HG03521 (cell line): Measurements from ENCODE around the gene DLAT.
"Not testable (repeated sequence)": the region's sequence is repeated elsewhere in the genome, so short reads cannot be mapped to it uniquely, and the experiment has no call there.

ENCODE experiments used
- ATAC-seq: cut with Tn5 transposase; IDR thresholded peaks from one replicate; pipeline ENCODE4 v1.9.1; 2021; ENCODE audit warnings: mild to moderate bottlenecking, moderate library complexity; ENCODE audit not compliant: unreplicated experiment

The DLAT gene

DNA sequence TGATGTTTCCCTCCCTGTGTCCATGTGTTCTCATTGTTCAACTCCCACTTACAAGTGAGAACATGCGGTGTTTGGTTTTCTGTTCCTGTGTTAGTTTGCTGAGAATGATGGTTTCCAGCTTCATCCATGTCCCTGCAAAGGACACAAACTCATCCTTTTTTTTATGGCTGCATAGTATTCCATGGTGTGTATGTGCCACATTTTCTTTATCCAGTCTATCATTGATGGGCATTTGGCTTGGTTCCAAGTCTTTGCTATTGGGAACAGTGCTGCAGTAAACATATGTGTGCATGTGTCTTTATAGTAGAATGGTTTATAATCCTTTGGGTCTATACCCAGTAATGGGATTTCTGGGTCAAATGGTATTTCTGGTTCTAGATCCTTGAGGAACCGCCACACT is 21.4 kb downstream of the DLAT start:
- not testable (repeated sequence) for ATAC-seq

- not testable (repeated sequence) for ATAC-seq
Measured at GRCh38 chr11:112048256-112048655, 23.0 kb downstream of the DLAT start.

DNA sequence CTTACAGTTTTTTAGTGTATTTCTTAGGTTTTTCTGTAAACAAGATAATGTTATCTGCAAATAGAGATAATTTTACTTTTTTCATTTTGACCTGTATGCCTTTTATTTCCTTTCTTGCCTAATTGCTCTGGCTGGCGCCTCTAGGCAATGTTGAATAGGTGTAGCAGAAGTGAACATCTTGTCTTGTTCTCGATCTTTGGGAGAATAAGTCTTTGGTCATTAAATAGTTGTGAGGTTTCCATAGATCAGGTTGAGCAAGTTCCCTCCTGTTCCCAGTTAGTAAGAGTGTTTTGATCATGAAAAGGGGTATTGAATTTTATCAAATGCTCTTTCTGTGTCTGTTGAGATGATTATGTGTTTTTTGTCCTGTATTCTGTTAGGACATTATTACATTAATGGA is 24.6 kb downstream of the DLAT start:
- ATAC-seq, result no peak

- peak; percentile 83 for ATAC-seq
Measured at GRCh38 chr11:112050721-112051120, 25.5 kb downstream of the DLAT start.

DNA sequence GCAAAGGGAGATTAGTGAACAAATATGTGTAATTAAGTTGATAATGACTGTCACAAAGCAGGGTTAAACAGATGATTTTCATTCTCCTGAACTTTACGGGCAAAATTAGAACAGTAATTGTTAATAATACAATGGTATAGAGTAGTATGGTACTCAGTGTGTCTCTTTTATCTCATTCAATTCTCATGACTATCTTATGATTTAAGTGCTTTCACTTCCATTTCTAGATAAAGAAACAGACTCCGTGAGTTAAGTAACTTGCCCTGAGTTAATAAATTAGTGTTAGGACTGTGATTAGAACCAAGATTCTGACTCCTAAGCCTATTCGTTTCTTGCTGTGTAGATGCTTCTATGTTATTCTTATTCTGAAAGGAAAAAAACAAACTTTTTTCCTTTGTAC is 26.6 kb downstream of the DLAT start:
- no peak for ATAC-seq

DNA sequence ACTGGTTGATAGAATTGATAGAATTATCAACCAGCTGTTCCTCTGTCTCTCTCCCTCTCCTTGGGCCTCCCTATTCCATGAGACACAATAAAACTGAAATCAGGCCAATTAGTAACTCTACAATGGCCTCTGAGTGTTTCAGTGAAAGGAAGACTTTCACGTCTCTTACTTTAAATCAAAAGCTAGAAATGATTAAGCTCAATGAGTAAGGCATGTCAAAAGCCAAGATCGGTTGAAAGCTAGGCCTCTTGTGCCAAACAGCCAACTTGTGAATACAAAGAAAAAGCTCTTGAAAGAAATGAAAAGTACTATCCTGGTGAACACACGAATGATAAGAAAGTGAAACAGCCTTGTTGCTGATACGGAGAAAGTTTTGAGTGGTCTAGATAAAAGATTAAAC is 32.0 kb downstream of the DLAT start:
- no peak for ATAC-seq

GRCh38 chr11:112058103-112058502 is 32.9 kb downstream of the DLAT start:
- no peak for ATAC-seq

DNA sequence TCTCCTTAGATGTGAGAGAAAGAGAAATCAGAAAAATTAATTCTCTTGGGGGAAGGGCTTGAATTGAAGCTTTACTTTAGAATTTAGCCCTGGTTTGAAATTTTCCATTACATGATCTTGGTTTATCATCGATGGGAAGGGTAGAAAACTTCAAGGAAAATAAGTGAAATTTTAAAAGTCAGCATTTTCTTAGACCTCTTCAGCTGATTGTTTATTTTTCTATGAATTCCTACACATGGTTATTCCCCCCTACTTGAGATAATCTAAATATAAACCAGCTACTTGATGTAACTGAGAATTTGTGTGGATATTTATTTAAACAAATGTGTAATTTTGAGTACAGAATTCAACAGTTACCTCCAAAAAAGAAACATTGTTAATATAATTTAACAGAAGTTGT is 37.7 kb downstream of the DLAT start:
- ATAC-seq, result no peak

DNA sequence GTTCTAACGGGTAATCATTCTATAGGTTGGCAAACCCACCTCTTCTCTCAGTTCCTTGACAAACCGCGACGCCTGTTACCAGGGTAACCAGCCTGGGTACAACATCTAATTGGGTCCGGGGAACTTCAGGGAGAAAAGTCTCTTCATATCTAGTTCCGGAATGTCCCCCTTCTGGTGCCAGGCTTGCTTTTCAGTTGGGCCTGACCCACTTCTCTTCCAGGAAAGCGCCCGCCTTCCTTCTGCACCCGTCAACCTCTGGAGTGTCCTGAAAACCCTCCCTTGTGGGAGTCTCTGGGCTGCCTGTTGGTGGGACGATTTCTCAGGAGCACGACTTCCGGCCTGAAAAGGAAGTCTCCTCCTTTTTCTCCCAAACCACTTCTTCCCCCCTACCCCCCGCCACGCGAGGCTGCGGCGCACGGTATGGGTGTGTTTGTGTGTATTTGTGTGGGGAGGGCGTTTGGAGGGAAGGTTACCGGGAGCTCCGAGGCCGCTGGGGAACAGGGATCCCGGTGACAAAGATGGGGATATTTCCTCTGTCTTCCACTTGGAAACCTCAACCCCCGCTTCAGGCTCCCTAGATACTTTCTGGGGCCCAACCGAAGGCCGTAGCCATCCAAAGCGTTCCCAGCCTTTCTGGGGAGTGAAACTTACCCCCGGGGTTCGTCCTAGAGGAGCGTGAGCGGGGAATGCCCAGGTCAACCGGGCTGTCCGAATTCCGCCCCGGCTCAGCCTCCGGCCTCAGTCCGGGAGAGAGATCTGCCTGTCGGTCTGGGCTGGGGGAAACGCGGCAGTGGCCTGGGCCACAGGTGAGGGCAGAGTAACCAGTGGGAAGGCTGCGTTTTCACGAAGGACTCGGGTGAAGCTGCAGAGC is 49.0 kb downstream of the DLAT start, which contains the start of the genes NKAPD1 and PIH1D2:
TSS of gene NKAPD1 (plus strand) at position 359 of the 871 bp plus-strand sequence. CDS start 1,276 bp downstream, outside the sequence.
TSS of gene PIH1D2 (minus strand) at position 77 of the 871 bp plus-strand sequence. CDS start 843 bp downstream, outside the sequence.
- ATAC-seq, result peak; percentile 78

- no peak for ATAC-seq
Measured at GRCh38 chr11:112082729-112083128, 57.5 kb downstream of the DLAT start.

GRCh38 chr11:112085822-112086421 is 60.7 kb downstream of the DLAT start:
- peak; percentile 23 for ATAC-seq

DNA sequence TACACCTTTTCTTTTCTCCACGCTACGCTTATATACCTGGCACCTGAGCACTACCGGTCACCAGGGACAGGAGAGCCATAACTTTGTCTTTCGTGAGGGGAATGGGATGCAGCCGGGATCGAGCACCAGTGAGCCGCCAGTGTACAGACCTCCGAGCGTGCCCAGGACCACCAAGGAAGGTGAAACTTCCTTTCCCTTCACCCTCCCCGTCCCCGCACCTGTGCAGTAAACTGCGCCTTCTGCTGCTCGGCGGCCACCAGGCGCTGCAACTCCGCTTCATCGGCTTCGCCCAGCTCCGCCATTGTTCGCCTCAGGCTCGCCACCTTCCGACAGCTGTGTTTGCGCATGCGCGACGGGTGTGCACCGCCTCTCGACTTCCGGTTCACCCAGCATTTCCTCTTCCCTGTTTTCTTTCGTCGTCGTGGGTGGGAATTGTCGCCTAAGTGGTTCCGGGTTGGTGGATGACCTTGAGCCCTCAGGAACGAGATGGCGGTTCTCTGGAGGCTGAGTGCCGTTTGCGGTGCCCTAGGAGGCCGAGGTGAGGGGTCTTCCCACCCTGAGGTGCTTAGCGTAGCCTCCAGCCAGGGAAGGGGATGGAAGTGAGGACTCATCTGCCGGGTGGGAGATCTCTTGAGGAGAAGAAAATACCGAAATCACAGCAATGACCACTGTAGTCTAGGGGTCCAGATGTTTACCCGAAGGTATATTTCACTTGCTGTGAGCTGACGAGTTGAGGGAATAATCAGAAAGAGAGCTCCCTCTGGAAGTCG is 61.4 kb downstream of the DLAT start, which contains the start of the genes SDHD and TIMM8B:
TSS of gene SDHD (plus strand) at position 452 of the 770 bp plus-strand sequence. CDS start at position 487, 35 bp downstream.
TSS of gene TIMM8B (minus strand) at position 335 of the 770 bp plus-strand sequence. CDS start at position 302, 33 bp downstream.
- peak; percentile 93 for ATAC-seq

GRCh38 chr11:112087212-112087611 is 62.0 kb downstream of the DLAT start:
- ATAC-seq, result no peak

DNA sequence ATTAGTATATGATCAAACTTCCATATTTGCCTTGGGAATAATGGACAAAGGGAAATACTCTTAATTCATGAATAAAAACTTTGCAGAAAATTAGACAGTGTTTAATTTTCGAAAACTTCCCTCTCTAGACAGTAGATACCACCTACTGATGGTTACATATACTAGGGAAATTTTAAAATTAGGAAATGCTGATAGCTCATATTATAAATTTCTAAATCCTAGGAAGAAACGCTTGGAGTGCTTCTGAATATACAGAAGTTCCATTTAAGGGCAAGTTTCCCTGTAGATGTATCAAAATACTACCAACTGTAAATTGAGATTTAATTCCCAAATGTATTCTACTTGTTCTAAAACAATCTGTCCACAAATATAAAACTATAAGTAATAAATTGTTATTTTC is 70.1 kb downstream of the DLAT start:
- not testable (repeated sequence) for ATAC-seq

DNA sequence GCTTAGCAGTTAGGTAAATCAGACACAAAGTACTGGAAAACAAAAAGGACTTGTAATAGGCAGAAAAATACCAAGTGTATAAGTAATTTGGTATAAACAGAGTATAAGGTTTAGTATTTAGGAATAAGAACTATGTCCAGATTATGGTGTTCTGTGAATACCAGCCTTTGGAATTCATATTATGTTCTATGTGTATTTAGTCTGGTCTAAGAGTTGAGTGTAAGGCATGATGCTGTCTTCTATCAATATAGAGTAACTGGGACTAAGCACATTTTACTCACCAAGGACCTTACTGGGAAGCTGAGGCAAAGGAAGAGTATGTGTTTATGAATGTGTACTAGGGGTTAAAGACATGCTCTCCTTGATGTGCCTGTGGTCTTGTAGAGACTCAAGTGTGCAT is 71.0 kb downstream of the DLAT start:
- ATAC-seq, result no peak

DNA sequence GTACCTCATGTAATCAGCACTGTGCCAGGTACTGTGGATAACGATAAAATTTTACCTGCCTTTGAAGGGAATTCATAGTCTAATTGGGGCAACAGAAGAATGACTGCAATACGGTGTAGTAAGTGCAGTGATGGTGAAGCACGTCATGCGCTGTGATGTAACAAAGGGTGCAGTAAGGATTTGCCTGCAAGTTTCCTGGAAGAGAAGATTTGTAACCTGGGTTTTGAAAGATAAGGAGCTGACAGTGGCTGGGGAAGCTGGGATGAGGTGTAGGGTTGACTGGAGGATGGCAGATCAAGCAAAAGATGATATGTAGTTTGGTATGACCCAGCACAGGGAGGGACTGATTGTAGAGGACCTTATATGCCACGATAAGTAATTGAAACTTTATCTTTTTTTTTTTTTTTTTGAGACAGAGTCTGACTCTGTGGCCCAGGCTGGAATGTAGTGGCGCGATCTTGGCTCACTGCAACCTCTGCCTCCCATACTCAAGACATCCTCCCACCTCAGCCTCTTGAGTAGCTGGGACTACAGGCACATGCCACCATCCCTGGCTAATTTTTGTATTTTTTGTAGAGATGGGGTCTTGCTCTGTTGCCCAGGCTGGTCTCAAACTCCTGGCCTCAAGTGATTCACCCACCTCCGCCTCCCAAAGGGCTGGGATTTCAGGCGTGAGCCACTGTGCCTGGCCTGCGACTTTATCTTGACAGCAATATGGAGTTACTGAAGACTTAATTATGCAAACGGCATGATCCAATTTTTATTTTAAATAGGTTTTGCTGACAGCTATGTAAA is 72.7 kb downstream of the DLAT start:
- no peak for ATAC-seq

GRCh38 chr11:112100462-112100861 is 75.3 kb downstream of the DLAT start:
- no peak for ATAC-seq

DNA sequence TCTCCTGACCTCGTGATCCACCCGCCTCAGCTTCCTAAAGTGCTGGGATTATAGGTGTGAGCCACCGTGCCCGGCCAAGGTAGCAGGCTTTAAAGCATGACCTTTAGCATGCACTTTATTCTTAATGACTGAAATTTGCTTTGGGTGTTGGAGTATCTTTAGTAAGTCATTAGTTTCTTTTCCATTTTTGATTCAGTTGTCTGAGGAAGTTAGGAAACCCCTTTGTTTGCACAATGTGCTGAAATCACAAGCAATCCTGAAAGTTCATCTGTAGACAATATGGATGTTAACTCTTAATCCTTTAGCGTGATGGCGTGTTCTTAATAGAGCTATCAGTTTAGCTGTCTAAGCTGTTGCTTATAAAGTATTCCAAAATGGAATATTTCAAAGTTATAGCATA is 78.2 kb downstream of the DLAT start:
- ATAC-seq, result no peak

- no peak for ATAC-seq
Measured at GRCh38 chr11:112106070-112106469, 80.9 kb downstream of the DLAT start.
